WTC11 (cell line): ENCODE results near the gene NEDD4.

Source experiments
- CREB1 ChIP-seq: sonication (generic); formaldehyde crosslinking; IDR thresholded peaks from 2 replicates; pipeline ENCODE4 v1.8.0; 2023; ENCODE audit warnings: mild to moderate bottlenecking, missing genetic modification reagents
- FOXK1 ChIP-seq: sonication (generic); formaldehyde crosslinking; IDR thresholded peaks from 2 replicates; pipeline ENCODE4 v1.8.0; 2022; ENCODE audit warnings: mild to moderate bottlenecking, moderate library complexity, missing genetic modification reagents
- GTF2I ChIP-seq: fragments of 250-450 bp; sonication (Bioruptor Pico); conservative IDR thresholded peaks from 2 replicates; pipeline ENCODE4 v1.4.0; 2021; ENCODE audit warnings: mild to moderate bottlenecking
- NR3C1 ChIP-seq: sonication (generic); formaldehyde crosslinking; conservative IDR thresholded peaks from 2 replicates; pipeline ENCODE4 v1.8.1; 2023; ENCODE audit warnings: low read depth, mild to moderate bottlenecking, missing genetic modification reagents
- TEAD1 ChIP-seq: sonication (generic); formaldehyde crosslinking; IDR thresholded peaks from 2 replicates; pipeline ENCODE4 v1.8.0; 2022; ENCODE audit warnings: mild to moderate bottlenecking, missing genetic modification reagents
- TEAD4 ChIP-seq: sonication (generic); formaldehyde crosslinking; IDR thresholded peaks from 2 replicates; pipeline ENCODE4 v1.8.0; 2022; ENCODE audit warnings: mild to moderate bottlenecking, missing genetic modification reagents
- ZNF317 ChIP-seq: sonication (generic); formaldehyde crosslinking; IDR thresholded peaks from 2 replicates; pipeline ENCODE4 v1.8.1; 2023; ENCODE audit warnings: low read depth, mild to moderate bottlenecking, moderate library complexity, missing genetic modification reagents, borderline replicate concordance
- TF ChIP-seq, protein P1 (sequence below): fragments of 200-600 bp; IDR thresholded peaks from 2 replicates; pipeline ENCODE4 v1.8.0; 2022; ENCODE audit warnings: antibody characterized with exemption

DNA sequence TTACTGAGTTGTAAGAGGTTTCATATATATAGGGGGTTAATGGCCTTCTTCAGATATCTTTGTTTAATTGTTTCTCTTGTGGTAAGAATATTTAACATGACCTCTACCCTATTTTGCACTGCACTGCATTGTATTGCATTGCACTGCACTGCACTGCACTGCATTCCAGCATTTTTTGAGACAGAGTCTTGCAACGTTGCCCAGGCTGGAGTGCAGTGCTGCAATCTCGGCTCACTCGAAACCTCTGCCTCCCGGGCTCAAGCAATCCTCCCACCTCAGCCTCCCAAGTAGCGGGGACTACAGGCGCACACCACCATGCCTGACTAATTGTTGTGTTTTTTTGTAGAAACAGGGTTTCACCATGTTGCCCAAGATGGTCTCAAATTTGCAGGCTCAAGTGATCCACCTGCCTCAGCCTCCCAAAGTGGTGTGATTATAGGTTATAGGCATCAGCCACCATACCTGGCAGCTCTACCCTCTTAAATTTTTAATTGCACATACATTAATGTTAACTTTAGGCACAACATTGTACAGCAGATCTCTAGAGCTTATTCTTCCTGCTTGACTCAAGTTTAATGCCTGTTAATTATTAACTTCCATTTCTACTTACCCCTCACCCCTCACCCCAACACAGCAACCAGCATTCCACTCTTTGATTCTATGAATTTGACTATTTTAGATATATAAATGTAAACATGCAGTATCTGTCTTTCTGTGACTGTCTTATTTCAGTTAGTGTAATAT, 38.4 kb downstream of the NEDD4 start:
- TF ChIP-seq TEAD4 (CRISPR knock-in tag), result no peak
- TF ChIP-seq, protein P1, sequence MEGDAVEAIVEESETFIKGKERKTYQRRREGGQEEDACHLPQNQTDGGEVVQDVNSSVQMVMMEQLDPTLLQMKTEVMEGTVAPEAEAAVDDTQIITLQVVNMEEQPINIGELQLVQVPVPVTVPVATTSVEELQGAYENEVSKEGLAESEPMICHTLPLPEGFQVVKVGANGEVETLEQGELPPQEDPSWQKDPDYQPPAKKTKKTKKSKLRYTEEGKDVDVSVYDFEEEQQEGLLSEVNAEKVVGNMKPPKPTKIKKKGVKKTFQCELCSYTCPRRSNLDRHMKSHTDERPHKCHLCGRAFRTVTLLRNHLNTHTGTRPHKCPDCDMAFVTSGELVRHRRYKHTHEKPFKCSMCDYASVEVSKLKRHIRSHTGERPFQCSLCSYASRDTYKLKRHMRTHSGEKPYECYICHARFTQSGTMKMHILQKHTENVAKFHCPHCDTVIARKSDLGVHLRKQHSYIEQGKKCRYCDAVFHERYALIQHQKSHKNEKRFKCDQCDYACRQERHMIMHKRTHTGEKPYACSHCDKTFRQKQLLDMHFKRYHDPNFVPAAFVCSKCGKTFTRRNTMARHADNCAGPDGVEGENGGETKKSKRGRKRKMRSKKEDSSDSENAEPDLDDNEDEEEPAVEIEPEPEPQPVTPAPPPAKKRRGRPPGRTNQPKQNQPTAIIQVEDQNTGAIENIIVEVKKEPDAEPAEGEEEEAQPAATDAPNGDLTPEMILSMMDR, result no peak
- no peak for TF ChIP-seq CREB1 (CRISPR knock-in tag)
- no peak for TF ChIP-seq NR3C1
- TF ChIP-seq GTF2I (CRISPR knock-in tag), result no peak
- TF ChIP-seq TEAD1 (CRISPR knock-in tag), result no peak
- no peak for TF ChIP-seq FOXK1 (CRISPR knock-in tag)
- no peak for TF ChIP-seq ZNF317
